Stimulated activated CD4-positive, alpha-beta T cell treated with anti-CD3 and anti-CD28 coated beads, Interleukin-4, amount 100 ng/mL, for 48 hours (primary cell): Measurements from ENCODE around the gene FAM53B.
"Not testable (repeated sequence)": the region's sequence is repeated elsewhere in the genome, so short reads cannot be mapped to it uniquely, and the experiment has no call there.

Experiments used
- DNase-seq, 2 donors: peaks; one replicate each; pipeline ENCODE4 v3.0.0-alpha.2; 2020; ENCODE audit warnings: low read depth in 2 of 2

Gene FAM53B

GRCh38 chr10:124744102-124745050 lies at the start of gene FAM53B:
FAM53B (minus strand) TSS chr10:124744378; CDS start chr10:124706713, 37,665 bp downstream.
- DNase-seq: peak; percentile 65 to 75

- DNase-seq: no peak
Observed at GRCh38 chr10:124792998-124793352, 48.8 kb upstream of the FAM53B start.

- peak; percentile 66 to 76 for DNase-seq
Observed at GRCh38 chr10:124791547-124792348, 47.6 kb upstream of the FAM53B start, which contains the start of gene EEF1AKMT2. EEF1AKMT2 (minus strand) TSS chr10:124791887; CDS start chr10:124791833, 54 bp downstream.

GRCh38 chr10:124782900-124783299 lies 38.7 kb upstream of the FAM53B start:
- DNase-seq: not testable (repeated sequence)

GRCh38 chr10:124768791-124769190 lies 24.6 kb upstream of the FAM53B start:
- no peak for DNase-seq

GRCh38 chr10:124765256-124765655 lies 21.1 kb upstream of the FAM53B start:
- DNase-seq: no peak

- DNase-seq: no peak
Observed at GRCh38 chr10:124763267-124763666, 19.1 kb upstream of the FAM53B start.

- no peak for DNase-seq
Observed at GRCh38 chr10:124762281-124762680, 18.1 kb upstream of the FAM53B start.

GRCh38 chr10:124756156-124756903 lies 12.2 kb upstream of the FAM53B start:
- no peak for DNase-seq

GRCh38 chr10:124755581-124755980 lies 11.4 kb upstream of the FAM53B start:
- no peak for DNase-seq

- DNase-seq: no peak
Observed at GRCh38 chr10:124754227-124754626, 10.0 kb upstream of the FAM53B start.

- DNase-seq: no peak
Observed at GRCh38 chr10:124748953-124749645, 4.9 kb upstream of the FAM53B start.

GRCh38 chr10:124748166-124748565 lies 4.0 kb upstream of the FAM53B start:
- no peak for DNase-seq

- DNase-seq: no peak
Observed at GRCh38 chr10:124747745-124748144, 3.6 kb upstream of the FAM53B start.

GRCh38 chr10:124746992-124747391 lies 2.8 kb upstream of the FAM53B start:
- no peak for DNase-seq

GRCh38 chr10:124746447-124746846 lies 2.3 kb upstream of the FAM53B start:
- not testable (repeated sequence) for DNase-seq

GRCh38 chr10:124745673-124746072 lies 1.5 kb upstream of the FAM53B start:
- no peak for DNase-seq

- DNase-seq: no peak
Observed at GRCh38 chr10:124745252-124745651, 1.1 kb upstream of the FAM53B start.

- DNase-seq: no peak
Observed at GRCh38 chr10:124743191-124744101, 732 bp downstream of the FAM53B start.
